Right lobe of liver (tissue), 6 donors: ENCODE measurements around the gene THSD7A. TPM values are rescaled to one million over a fixed set of nuclear protein-coding genes. Genes with fewer than 3 reads are reported as not detected.

ENCODE experiments used
- ATAC-seq, 4 donors: fragments of 200-7000 bp; cut with Tn5 transposase; one replicate each; pipeline ENCODE4 v1.9.1; 2020; ENCODE audit warnings: mild to moderate bottlenecking in 4 of 4, moderate library complexity in 4 of 4
- DNase-seq, 3 donors: peaks; one replicate each; pipeline ENCODE4 v3.0.0-alpha.2; 2020
- H3K27ac ChIP-seq, 3 donors: fragments of 200-600 bp; one replicate each; pipeline ENCODE4 v1.8.0; 2022
- H3K27me3 ChIP-seq, 2 donors: fragments of 200-600 bp; one replicate each; pipeline ENCODE4 v1.8.0; 2022
- H3K36me3 ChIP-seq, 4 donors: fragments of 200-600 bp; sonication (generic) in 1 of 4; one replicate each; pipeline versions ENCODE4 v1.5.1 to v1.8.0; 2017 to 2022; ENCODE audit warnings: control low read depth in 1 of 4
- H3K4me1 ChIP-seq, 4 donors: fragments of 200-600 bp; sonication (generic) in 1 of 4; one replicate each; pipeline versions ENCODE4 v1.5.1 to v1.8.0; 2017 to 2022; ENCODE audit warnings: control low read depth in 1 of 4
- H3K4me3 ChIP-seq, 3 donors: fragments of 200-600 bp; one replicate each; pipeline ENCODE4 v1.8.0; 2022
- H3K9me3 ChIP-seq, 4 donors: fragments of 200-600 bp; sonication (generic) in 1 of 4; one replicate each; pipeline versions ENCODE4 v1.5.1 to v1.8.0; 2017 to 2022; ENCODE audit warnings: control low read depth in 1 of 4
- CTCF ChIP-seq, 4 donors: fragments of 200-600 bp in 3 of 4; fragments of 450-650 bp in 1 of 4; IDR thresholded peaks; one replicate each; pipeline versions ENCODE4 v1.5.1 to v1.8.0; 2016 to 2022; ENCODE audit warnings: antibody characterized with exemption in 4 of 4, mild to moderate bottlenecking in 2 of 4
- POLR2A ChIP-seq: fragments of 450-650 bp; IDR thresholded peaks from one replicate; pipeline ENCODE4 v1.6.1; 2017; ENCODE audit warnings: antibody characterized with exemption, mild to moderate bottlenecking
- WGBS: methylation state at CpG from one replicate; pipeline ENCODE4 v1.1.6; 2018; ENCODE audit warnings: low coverage, low lambda C conversion rate; ENCODE audit not compliant: insufficient coverage; ENCODE audit errors: missing lambda C conversion rate; 5-methylcytosine and 5-hydroxymethylcytosine counted together
- intact Hi-C, 2 donors: fragments of 100-400 bp; cut with DNase I; formaldehyde crosslinking; loops; one replicate each; pipeline versions ENCODE4 v1.11.2 to v1.14.1; 2022
- total RNA-seq, 6 experiments: library from RNA; depleted of rRNA in 2 of 6; stranded (reverse); fragments of >200 nt in 2 of 6; fragmentation: NEBNext Ultra II Directional in 3 of 6; extraction: Animal tissue kit (Norgen Biotek cat#: 25700) in 3 of 6; gene quantifications; one replicate each; pipeline versions ENCODE4 v1.1.0 to v1.2.4, GENCODE V29; 2016 to 2023
- donor health status: DM: no; HTN: yes; CAD: no.
- donor health status: DM: no; HTN: no; CAD: no.
- donor health status: DM: no; HTN: no; CAD: no.
- donor health status: DM: no; HTN: yes; CAD: no.
- donor health status: DM: no; HTN: yes; CAD: no.

THSD7A gene
- total RNA-seq, 6 experiments from 2014 or later = 1.1 to 2.5 (median 1.4) TPM

- no peak for ATAC-seq
Measured at GRCh38 chr7:11655642-11656041, 176.4 kb downstream of the THSD7A start.

DNA sequence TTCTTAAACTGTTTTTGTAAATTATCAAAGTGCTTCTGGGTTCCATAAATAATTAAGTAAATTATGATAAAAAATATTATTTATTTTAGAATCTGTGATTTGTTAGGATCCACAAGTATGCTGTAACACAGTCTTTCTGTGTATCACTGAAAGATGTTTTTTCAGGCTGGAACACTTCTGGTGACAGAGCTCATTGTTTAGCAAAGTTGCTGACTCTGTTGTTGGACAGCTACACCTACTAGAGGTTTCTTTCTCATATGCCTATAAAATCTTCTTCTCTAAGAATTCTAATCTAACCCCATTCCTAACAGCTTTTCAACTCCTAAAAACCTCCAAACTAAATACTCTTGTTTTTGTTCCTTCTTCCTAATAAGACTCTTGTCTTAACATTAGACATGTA lies 176.8 kb downstream of the THSD7A start:
- DNase-seq (no peak), ATAC-seq (no peak)
- intact Hi-C loops = no loop called here
- H3K4me3 ChIP-seq = no peak overlapping the region
- H3K27me3 ChIP-seq = no peaks in the 10 kb centered on the region
- H3K27ac ChIP-seq = no peak overlapping the region
- H3K9me3 ChIP-seq = no peaks in the 10 kb centered on the region
- no peaks in the 10 kb centered on the region for H3K4me1 ChIP-seq
- H3K36me3 ChIP-seq = no peaks in the 10 kb centered on the region
- TF ChIP-seq POLR2A = no peak
- TF ChIP-seq CTCF (IDR thresholded peaks at IDR 0.05) = no peak

More at GRCh38 chr7:11655642-11656041, 176.4 kb downstream of the THSD7A start:
- Histone ChIP-seq H3K36me3 (no peaks in the 10 kb centered on the region), H3K27me3 (no peaks in the 10 kb centered on the region), H3K27ac (no peak overlapping the region), H3K4me1 (no peaks in the 10 kb centered on the region), H3K9me3 (no peaks in the 10 kb centered on the region), H3K4me3 (no peak overlapping the region)
- 67% methylated on average over 1 of the region's 1 CpG for WGBS
- intact Hi-C loops = no loop called here
- no peak for TF ChIP-seq CTCF (IDR thresholded peaks at IDR 0.05)
- no peak for TF ChIP-seq POLR2A
- DNase-seq = no peak

- Histone ChIP-seq H3K27me3 (no peaks in the 10 kb centered on the region), H3K9me3 (no peaks in the 10 kb centered on the region), H3K4me1 (no peaks in the 10 kb centered on the region), H3K27ac (no peak overlapping the region), H3K4me3 (no peak overlapping the region), H3K36me3 (no peaks in the 10 kb centered on the region)
- intact Hi-C loops = no loop called here
- TF ChIP-seq CTCF (IDR thresholded peaks at IDR 0.05) (no peak), POLR2A (no peak)
- WGBS = 68% methylated on average over 3 of the region's 3 CpGs
- DNase-seq (no peak), ATAC-seq (no peak)
Measured at GRCh38 chr7:11650500-11650899, 181.5 kb downstream of the THSD7A start.

- Histone ChIP-seq H3K27me3 (no peaks in the 10 kb centered on the region), H3K36me3 (no peaks in the 10 kb centered on the region), H3K27ac (no peak overlapping the region), H3K4me3 (no peak overlapping the region), H3K4me1 (no peaks in the 10 kb centered on the region), H3K9me3 (no peaks in the 10 kb centered on the region)
- WGBS = 83% methylated on average over 2 of the region's 2 CpGs
- DNase-seq (no peak), ATAC-seq (no peak)
- TF ChIP-seq POLR2A (no peak), CTCF (IDR thresholded peaks at IDR 0.05) (no peak)
- intact Hi-C loops = no loop called here
Measured at GRCh38 chr7:11650030-11650429, 182.0 kb downstream of the THSD7A start.

- Histone ChIP-seq H3K27ac (no peak overlapping the region), H3K4me3 (no peak overlapping the region), H3K9me3 (no peaks in the 10 kb centered on the region), H3K36me3 (no peaks in the 10 kb centered on the region), H3K27me3 (no peaks in the 10 kb centered on the region), H3K4me1 (no peaks in the 10 kb centered on the region)
- intact Hi-C loops = no loop called here
- DNase-seq (no peak), ATAC-seq (no peak)
- TF ChIP-seq POLR2A = no peak
- TF ChIP-seq CTCF (IDR thresholded peaks at IDR 0.05) = no peak
Measured at GRCh38 chr7:11648980-11649379, 183.0 kb downstream of the THSD7A start.
